ENCODE data around the gene WDR54.

The WDR54 gene

GRCh38 chr2:74421221-74421870, at the start of gene WDR54, which contains the start of gene C2orf81:
TSS of gene WDR54 (plus strand) at chr2:74421730. CDS start at chr2:74422154, 424 bp downstream.
TSS of gene C2orf81 (minus strand) at chr2:74421619. CDS start at chr2:74421560, 59 bp downstream.
- peak; percentile 86 to 92 for DNase-seq

- DNase-seq = no peak
These were observed 48.9 kb upstream of the WDR54 start for GRCh38 chr2:74372674-74373073.

- DNase-seq = no peak
These were observed 48.3 kb upstream of the WDR54 start for GRCh38 chr2:74373221-74373676.

GRCh38 chr2:74373985-74374384, 47.5 kb upstream of the WDR54 start:
- no peak for DNase-seq

- DNase-seq = no peak
These were observed 46.9 kb upstream of the WDR54 start for GRCh38 chr2:74374509-74375205.

GRCh38 chr2:74375838-74376237, 45.7 kb upstream of the WDR54 start:
- DNase-seq = no peak

- DNase-seq = no peak
These were observed 43.5 kb upstream of the WDR54 start for GRCh38 chr2:74378007-74378406.

GRCh38 chr2:74379851-74380789, 41.4 kb upstream of the WDR54 start, which contains the start of gene DCTN1:
TSS of gene DCTN1 (minus strand) at chr2:74380311. CDS start at chr2:74380037, 274 bp downstream.
- no peak for DNase-seq

- no peak for DNase-seq
These were observed 39.8 kb upstream of the WDR54 start for GRCh38 chr2:74381751-74382150.

GRCh38 chr2:74383254-74383653, 38.3 kb upstream of the WDR54 start:
- no peak for DNase-seq

GRCh38 chr2:74384051-74384450, 37.5 kb upstream of the WDR54 start:
- no peak for DNase-seq

GRCh38 chr2:74385396-74385795, 36.1 kb upstream of the WDR54 start:
- no peak for DNase-seq

- DNase-seq = no peak
These were observed 34.2 kb upstream of the WDR54 start for GRCh38 chr2:74387346-74387745.

GRCh38 chr2:74390606-74391005, 30.9 kb upstream of the WDR54 start:
- DNase-seq = no peak

GRCh38 chr2:74391209-74391579, 30.3 kb upstream of the WDR54 start:
- DNase-seq = peak in 1 of 2 experiments; percentile 34

- DNase-seq = peak; percentile 49 to 87
These were observed 29.7 kb upstream of the WDR54 start for GRCh38 chr2:74391580-74392448.

GRCh38 chr2:74392449-74392743, 29.1 kb upstream of the WDR54 start:
- no peak for DNase-seq

GRCh38 chr2:74393525-74393924, 28.0 kb upstream of the WDR54 start:
- DNase-seq = no peak

- no peak for DNase-seq
These were observed 25.4 kb upstream of the WDR54 start for GRCh38 chr2:74396149-74396548.

GRCh38 chr2:74399785-74400184, 21.7 kb upstream of the WDR54 start:
- peak in 1 of 2 experiments; percentile 37 for DNase-seq

GRCh38 chr2:74401891-74402290, 19.6 kb upstream of the WDR54 start:
- DNase-seq = no peak

- no peak for DNase-seq
These were observed 15.5 kb upstream of the WDR54 start for GRCh38 chr2:74406035-74406434.

All from SW 1271 (cell line).